WTC11 (cell line): ENCODE data around the gene FRMD6. TPM values are rescaled to one million over a fixed set of nuclear protein-coding genes. Genes with fewer than 3 reads are reported as not detected.

Experiments
- ATAC-seq: fragments of 200-7000 bp; cut with Tn5 transposase; 2 replicates; pipeline ENCODE4 v1.10.0; 2021; ENCODE audit warnings: mild to moderate bottlenecking, moderate library complexity
- CTCF ChIA-PET: fragments of 300-600 bp; sonication (Branson Sonifier 250); formaldehyde crosslinking; loops from one replicate; lab custom pipeline; 2021; ENCODE audit warnings: antibody characterized with exemption; lab: Charles Lee
- POLR2A ChIA-PET: fragments of 350-600 bp; sonication (Branson Sonifier 250); formaldehyde crosslinking; loops from one replicate; lab custom pipeline; 2021; ENCODE audit warnings: antibody characterized with exemption; lab: Charles Lee
- DNase-seq: peaks from one replicate; pipeline ENCODE4 v3.0.0; 2021; ENCODE audit warnings: low spot score
- H3K27ac Mint-ChIP-seq: 2 replicates; pipeline ENCODE4 v1.8.0; 2021; ENCODE audit warnings: mixed read lengths
- H3K27me3 Mint-ChIP-seq: 2 replicates; pipeline ENCODE4 v1.8.0; 2021; ENCODE audit warnings: low read depth, mild to moderate bottlenecking, moderate library complexity, mixed read lengths
- H3K36me3 Mint-ChIP-seq: 2 replicates; pipeline ENCODE4 v1.8.0; 2021; ENCODE audit warnings: mixed read lengths
- H3K4me1 Mint-ChIP-seq: 2 replicates; pipeline ENCODE4 v1.8.0; 2022; ENCODE audit warnings: mixed read lengths
- H3K4me3 Mint-ChIP-seq: 2 replicates; pipeline ENCODE4 v1.8.0; 2021; ENCODE audit warnings: mild to moderate bottlenecking, moderate library complexity, mixed read lengths
- H3K9me3 Mint-ChIP-seq: 2 replicates; pipeline ENCODE4 v1.8.0; 2021; ENCODE audit warnings: mixed read lengths
- GRHL2 ChIP-seq: fragments of 250-450 bp; sonication (Bioruptor Pico); IDR thresholded peaks from 2 replicates; pipeline ENCODE4 v1.8.0; 2022; ENCODE audit warnings: mild to moderate bottlenecking, moderate library complexity; ENCODE audit not compliant: insufficient replicate concordance, severe bottlenecking
- GTF2I ChIP-seq: fragments of 250-450 bp; sonication (Bioruptor Pico); conservative IDR thresholded peaks from 2 replicates; pipeline ENCODE4 v1.4.0; 2021; ENCODE audit warnings: mild to moderate bottlenecking
- IRF2 ChIP-seq: sonication (generic); formaldehyde crosslinking; IDR thresholded peaks from 2 replicates; pipeline ENCODE4 v1.8.0; 2022; ENCODE audit warnings: low read depth, missing genetic modification reagents, borderline replicate concordance
- MXD4 ChIP-seq: fragments of 250-450 bp; sonication (Bioruptor Pico); IDR thresholded peaks from 2 replicates; pipeline ENCODE4 v1.8.0; 2021; ENCODE audit warnings: mild to moderate bottlenecking, moderate library complexity, borderline replicate concordance
- MYBL2 ChIP-seq: sonication (generic); formaldehyde crosslinking; IDR thresholded peaks from 2 replicates; pipeline ENCODE4 v1.8.1; 2023; ENCODE audit warnings: mild to moderate bottlenecking, moderate library complexity, missing genetic modification reagents
- NFATC4 ChIP-seq: fragments of 250-450 bp; sonication (Bioruptor Pico); IDR thresholded peaks from 2 replicates; pipeline ENCODE4 v1.9.0; 2021; ENCODE audit warnings: mild to moderate bottlenecking
- NR2C2 ChIP-seq: sonication (generic); formaldehyde crosslinking; IDR thresholded peaks from 2 replicates; pipeline ENCODE4 v1.8.0; 2022; ENCODE audit warnings: mild to moderate bottlenecking, missing genetic modification reagents
- NR3C1 ChIP-seq: sonication (generic); formaldehyde crosslinking; conservative IDR thresholded peaks from 2 replicates; pipeline ENCODE4 v1.8.1; 2023; ENCODE audit warnings: low read depth, mild to moderate bottlenecking, missing genetic modification reagents
- RELA ChIP-seq: sonication (generic); formaldehyde crosslinking; IDR thresholded peaks from 2 replicates; pipeline ENCODE4 v1.8.1; 2022; ENCODE audit warnings: missing genetic modification reagents, mild to moderate bottlenecking, borderline replicate concordance
- TP53 ChIP-seq: sonication (generic); formaldehyde crosslinking; IDR thresholded peaks from 2 replicates; pipeline ENCODE4 v1.8.1; 2023; ENCODE audit warnings: mild to moderate bottlenecking, missing genetic modification reagents
- ZBTB21 ChIP-seq: sonication (generic); formaldehyde crosslinking; IDR thresholded peaks from 2 replicates; pipeline ENCODE4 v1.8.1; 2023; ENCODE audit warnings: mild to moderate bottlenecking, missing genetic modification reagents, borderline replicate concordance
- ZNF138 ChIP-seq: sonication (generic); formaldehyde crosslinking; conservative IDR thresholded peaks from 2 replicates; pipeline ENCODE4 v1.8.1; 2022; ENCODE audit warnings: mild to moderate bottlenecking, moderate library complexity, missing genetic modification reagents
- ZNF232 ChIP-seq: sonication (generic); formaldehyde crosslinking; IDR thresholded peaks from 2 replicates; pipeline ENCODE4 v1.8.0; 2022; ENCODE audit warnings: mild to moderate bottlenecking, missing genetic modification reagents
- ZNF671 ChIP-seq: fragments of 250-450 bp; sonication (Bioruptor Pico); IDR thresholded peaks from 2 replicates; pipeline ENCODE4 v1.8.0; 2021; ENCODE audit warnings: mild to moderate bottlenecking
- total RNA-seq: library from RNA; stranded (reverse); gene quantifications from 3 replicates; pipeline ENCODE4 v1.2.3, GENCODE V29; 2021
- TF ChIP-seq, protein P1 (sequence below): sonication (generic); formaldehyde crosslinking; IDR thresholded peaks from 2 replicates; pipeline ENCODE4 v1.8.0; 2022; ENCODE audit warnings: mild to moderate bottlenecking, missing genetic modification reagents
- TF ChIP-seq, protein P2 (sequence below): fragments of 250-450 bp; sonication (Bioruptor Pico); IDR thresholded peaks from 2 replicates; pipeline ENCODE4 v1.9.0; 2021; ENCODE audit warnings: moderate library complexity, mild to moderate bottlenecking, inconsistent platforms, borderline replicate concordance
- TF ChIP-seq, protein P3 (sequence below): sonication (generic); formaldehyde crosslinking; IDR thresholded peaks from 2 replicates; pipeline ENCODE4 v1.8.0; 2022; ENCODE audit warnings: missing genetic modification reagents
- TF ChIP-seq, protein P4 (sequence below): fragments of 250-450 bp; sonication (Bioruptor Pico); IDR thresholded peaks from 2 replicates; pipeline ENCODE4 v1.9.0; 2021; ENCODE audit warnings: mild to moderate bottlenecking
- TF ChIP-seq, protein P5 (sequence below): sonication (generic); formaldehyde crosslinking; conservative IDR thresholded peaks from 2 replicates; pipeline ENCODE4 v1.8.1; 2022; ENCODE audit warnings: mild to moderate bottlenecking, missing genetic modification reagents
- TF ChIP-seq, protein P6 (sequence below): fragments of 250-450 bp; sonication (Bioruptor Pico); IDR thresholded peaks from 2 replicates; pipeline ENCODE4 v1.8.0; 2021; ENCODE audit warnings: mild to moderate bottlenecking
- TF ChIP-seq, protein P7 (sequence below): sonication (generic); formaldehyde crosslinking; IDR thresholded peaks from 2 replicates; pipeline ENCODE4 v1.8.0; 2022; ENCODE audit warnings: mild to moderate bottlenecking, missing genetic modification reagents
- TF ChIP-seq, protein P8 (sequence below): sonication (generic); formaldehyde crosslinking; IDR thresholded peaks from 2 replicates; pipeline ENCODE4 v1.8.1; 2023; ENCODE audit warnings: mild to moderate bottlenecking, missing genetic modification reagents, borderline replicate concordance
- TF ChIP-seq, protein P9 (sequence below): sonication (generic); formaldehyde crosslinking; IDR thresholded peaks from 2 replicates; pipeline ENCODE4 v1.8.0; 2023; ENCODE audit warnings: missing genetic modification reagents

FRMD6 gene
- total RNA-seq, 1 experiment from 2014 or later, result 21.8 TPM

DNA sequence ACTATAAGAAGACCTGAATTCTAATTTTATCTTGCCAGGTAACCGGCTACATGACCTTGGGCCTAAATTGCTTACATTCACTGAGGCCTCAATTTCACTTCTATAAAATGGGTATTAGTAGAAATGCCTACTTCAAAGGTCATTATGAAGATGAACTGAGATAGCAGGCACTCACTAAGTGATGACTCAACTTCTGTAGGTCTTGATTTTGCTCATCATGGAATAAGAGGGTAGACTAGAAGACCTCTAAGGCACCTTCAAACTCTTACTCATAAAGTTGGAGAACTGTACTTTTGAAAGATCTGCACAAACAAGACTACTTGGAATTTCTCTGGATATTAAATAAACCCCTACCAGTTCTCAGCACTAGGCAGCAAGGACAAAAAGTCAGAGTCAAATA is 39.3 kb upstream of the FRMD6 start (continued):
- TF ChIP-seq NFATC4 (no peak), RELA (CRISPR knock-in tag) (no peak), GTF2I (CRISPR knock-in tag) (no peak), IRF2 (CRISPR knock-in tag) (no peak), ZBTB21 (CRISPR knock-in tag) (no peak), TP53 (no peak), ZNF138 (CRISPR knock-in tag) (no peak)
- TF ChIP-seq, protein P1, sequence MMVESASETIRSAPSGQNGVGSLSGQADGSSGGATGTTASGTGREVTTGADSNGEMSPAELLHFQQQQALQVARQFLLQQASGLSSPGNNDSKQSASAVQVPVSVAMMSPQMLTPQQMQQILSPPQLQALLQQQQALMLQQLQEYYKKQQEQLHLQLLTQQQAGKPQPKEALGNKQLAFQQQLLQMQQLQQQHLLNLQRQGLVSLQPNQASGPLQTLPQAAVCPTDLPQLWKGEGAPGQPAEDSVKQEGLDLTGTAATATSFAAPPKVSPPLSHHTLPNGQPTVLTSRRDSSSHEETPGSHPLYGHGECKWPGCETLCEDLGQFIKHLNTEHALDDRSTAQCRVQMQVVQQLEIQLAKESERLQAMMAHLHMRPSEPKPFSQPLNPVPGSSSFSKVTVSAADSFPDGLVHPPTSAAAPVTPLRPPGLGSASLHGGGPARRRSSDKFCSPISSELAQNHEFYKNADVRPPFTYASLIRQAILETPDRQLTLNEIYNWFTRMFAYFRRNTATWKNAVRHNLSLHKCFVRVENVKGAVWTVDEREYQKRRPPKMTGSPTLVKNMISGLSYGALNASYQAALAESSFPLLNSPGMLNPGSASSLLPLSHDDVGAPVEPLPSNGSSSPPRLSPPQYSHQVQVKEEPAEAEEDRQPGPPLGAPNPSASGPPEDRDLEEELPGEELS (CRISPR knock-in tag), result no peak
- TF ChIP-seq, protein P2, sequence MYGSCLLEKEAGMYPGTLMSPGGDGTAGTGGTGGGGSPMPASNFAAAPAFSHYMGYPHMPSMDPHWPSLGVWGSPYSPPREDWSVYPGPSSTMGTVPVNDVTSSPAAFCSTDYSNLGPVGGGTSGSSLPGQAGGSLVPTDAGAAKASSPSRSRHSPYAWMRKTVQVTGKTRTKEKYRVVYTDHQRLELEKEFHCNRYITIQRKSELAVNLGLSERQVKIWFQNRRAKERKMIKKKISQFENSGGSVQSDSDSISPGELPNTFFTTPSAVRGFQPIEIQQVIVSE (CRISPR knock-in tag), result no peak

DNA sequence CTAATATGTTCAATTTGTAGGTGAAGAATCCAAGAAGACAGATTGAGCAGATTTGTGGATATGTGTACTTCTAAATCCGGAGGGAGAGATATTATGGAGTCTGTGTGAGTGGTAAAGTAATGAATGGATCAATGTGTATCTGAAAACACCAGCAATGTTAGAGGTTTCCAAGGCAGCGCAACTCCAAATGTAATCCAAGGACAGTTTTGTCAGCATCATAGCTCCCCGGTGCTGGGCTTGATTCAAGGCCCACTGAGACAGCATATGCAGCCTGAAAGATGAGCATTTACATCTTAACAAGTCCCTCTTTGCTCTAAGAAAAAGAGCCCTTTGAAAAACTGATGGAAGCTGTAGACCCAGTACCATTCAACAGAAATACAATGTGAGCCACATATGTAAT is 38.3 kb upstream of the FRMD6 start:
- DNase-seq (no peak), ATAC-seq (no peak)
- Mint-ChIP-seq H3K36me3 (no peaks in the 10 kb centered on the region), H3K4me3 (no peak overlapping the region), H3K27me3 (no peaks in the 10 kb centered on the region), H3K4me1 (peaks cover 20% of the 10 kb centered on the region), H3K9me3 (no peaks in the 10 kb centered on the region), H3K27ac (no peak overlapping the region)
- ChIA-PET CTCF (no interaction called here), POLR2A (no interaction called here)
- TF ChIP-seq, protein P3, sequence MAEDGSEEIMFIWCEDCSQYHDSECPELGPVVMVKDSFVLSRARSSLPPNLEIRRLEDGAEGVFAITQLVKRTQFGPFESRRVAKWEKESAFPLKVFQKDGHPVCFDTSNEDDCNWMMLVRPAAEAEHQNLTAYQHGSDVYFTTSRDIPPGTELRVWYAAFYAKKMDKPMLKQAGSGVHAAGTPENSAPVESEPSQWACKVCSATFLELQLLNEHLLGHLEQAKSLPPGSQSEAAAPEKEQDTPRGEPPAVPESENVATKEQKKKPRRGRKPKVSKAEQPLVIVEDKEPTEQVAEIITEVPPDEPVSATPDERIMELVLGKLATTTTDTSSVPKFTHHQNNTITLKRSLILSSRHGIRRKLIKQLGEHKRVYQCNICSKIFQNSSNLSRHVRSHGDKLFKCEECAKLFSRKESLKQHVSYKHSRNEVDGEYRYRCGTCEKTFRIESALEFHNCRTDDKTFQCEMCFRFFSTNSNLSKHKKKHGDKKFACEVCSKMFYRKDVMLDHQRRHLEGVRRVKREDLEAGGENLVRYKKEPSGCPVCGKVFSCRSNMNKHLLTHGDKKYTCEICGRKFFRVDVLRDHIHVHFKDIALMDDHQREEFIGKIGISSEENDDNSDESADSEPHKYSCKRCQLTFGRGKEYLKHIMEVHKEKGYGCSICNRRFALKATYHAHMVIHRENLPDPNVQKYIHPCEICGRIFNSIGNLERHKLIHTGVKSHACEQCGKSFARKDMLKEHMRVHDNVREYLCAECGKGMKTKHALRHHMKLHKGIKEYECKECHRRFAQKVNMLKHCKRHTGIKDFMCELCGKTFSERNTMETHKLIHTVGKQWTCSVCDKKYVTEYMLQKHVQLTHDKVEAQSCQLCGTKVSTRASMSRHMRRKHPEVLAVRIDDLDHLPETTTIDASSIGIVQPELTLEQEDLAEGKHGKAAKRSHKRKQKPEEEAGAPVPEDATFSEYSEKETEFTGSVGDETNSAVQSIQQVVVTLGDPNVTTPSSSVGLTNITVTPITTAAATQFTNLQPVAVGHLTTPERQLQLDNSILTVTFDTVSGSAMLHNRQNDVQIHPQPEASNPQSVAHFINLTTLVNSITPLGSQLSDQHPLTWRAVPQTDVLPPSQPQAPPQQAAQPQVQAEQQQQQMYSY (CRISPR knock-in tag), result no peak
- TF ChIP-seq MXD4 (no peak), NR2C2 (no peak), NFATC4 (no peak), NR3C1 (CRISPR knock-in tag) (no peak), MYBL2 (CRISPR knock-in tag) (no peak), ZNF232 (no peak), GRHL2 (CRISPR knock-in tag) (no peak), ZNF671 (CRISPR knock-in tag) (no peak)
- TF ChIP-seq, protein P4, sequence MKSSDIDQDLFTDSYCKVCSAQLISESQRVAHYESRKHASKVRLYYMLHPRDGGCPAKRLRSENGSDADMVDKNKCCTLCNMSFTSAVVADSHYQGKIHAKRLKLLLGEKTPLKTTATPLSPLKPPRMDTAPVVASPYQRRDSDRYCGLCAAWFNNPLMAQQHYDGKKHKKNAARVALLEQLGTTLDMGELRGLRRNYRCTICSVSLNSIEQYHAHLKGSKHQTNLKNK (CRISPR knock-in tag), result no peak
- TF ChIP-seq, protein P5, sequence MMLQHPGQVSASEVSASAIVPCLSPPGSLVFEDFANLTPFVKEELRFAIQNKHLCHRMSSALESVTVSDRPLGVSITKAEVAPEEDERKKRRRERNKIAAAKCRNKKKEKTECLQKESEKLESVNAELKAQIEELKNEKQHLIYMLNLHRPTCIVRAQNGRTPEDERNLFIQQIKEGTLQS (CRISPR knock-in tag), result no peak
- TF ChIP-seq, protein P6, sequence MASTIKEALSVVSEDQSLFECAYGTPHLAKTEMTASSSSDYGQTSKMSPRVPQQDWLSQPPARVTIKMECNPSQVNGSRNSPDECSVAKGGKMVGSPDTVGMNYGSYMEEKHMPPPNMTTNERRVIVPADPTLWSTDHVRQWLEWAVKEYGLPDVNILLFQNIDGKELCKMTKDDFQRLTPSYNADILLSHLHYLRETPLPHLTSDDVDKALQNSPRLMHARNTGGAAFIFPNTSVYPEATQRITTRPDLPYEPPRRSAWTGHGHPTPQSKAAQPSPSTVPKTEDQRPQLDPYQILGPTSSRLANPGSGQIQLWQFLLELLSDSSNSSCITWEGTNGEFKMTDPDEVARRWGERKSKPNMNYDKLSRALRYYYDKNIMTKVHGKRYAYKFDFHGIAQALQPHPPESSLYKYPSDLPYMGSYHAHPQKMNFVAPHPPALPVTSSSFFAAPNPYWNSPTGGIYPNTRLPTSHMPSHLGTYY (CRISPR knock-in tag), result no peak
- TF ChIP-seq, protein P7, sequence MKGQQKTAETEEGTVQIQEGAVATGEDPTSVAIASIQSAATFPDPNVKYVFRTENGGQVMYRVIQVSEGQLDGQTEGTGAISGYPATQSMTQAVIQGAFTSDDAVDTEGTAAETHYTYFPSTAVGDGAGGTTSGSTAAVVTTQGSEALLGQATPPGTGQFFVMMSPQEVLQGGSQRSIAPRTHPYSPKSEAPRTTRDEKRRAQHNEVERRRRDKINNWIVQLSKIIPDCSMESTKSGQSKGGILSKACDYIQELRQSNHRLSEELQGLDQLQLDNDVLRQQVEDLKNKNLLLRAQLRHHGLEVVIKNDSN (CRISPR knock-in tag), result no peak
- TF ChIP-seq, protein P8, sequence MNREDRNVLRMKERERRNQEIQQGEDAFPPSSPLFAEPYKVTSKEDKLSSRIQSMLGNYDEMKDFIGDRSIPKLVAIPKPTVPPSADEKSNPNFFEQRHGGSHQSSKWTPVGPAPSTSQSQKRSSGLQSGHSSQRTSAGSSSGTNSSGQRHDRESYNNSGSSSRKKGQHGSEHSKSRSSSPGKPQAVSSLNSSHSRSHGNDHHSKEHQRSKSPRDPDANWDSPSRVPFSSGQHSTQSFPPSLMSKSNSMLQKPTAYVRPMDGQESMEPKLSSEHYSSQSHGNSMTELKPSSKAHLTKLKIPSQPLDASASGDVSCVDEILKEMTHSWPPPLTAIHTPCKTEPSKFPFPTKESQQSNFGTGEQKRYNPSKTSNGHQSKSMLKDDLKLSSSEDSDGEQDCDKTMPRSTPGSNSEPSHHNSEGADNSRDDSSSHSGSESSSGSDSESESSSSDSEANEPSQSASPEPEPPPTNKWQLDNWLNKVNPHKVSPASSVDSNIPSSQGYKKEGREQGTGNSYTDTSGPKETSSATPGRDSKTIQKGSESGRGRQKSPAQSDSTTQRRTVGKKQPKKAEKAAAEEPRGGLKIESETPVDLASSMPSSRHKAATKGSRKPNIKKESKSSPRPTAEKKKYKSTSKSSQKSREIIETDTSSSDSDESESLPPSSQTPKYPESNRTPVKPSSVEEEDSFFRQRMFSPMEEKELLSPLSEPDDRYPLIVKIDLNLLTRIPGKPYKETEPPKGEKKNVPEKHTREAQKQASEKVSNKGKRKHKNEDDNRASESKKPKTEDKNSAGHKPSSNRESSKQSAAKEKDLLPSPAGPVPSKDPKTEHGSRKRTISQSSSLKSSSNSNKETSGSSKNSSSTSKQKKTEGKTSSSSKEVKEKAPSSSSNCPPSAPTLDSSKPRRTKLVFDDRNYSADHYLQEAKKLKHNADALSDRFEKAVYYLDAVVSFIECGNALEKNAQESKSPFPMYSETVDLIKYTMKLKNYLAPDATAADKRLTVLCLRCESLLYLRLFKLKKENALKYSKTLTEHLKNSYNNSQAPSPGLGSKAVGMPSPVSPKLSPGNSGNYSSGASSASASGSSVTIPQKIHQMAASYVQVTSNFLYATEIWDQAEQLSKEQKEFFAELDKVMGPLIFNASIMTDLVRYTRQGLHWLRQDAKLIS (CRISPR knock-in tag), result no peak
- TF ChIP-seq, protein P9, sequence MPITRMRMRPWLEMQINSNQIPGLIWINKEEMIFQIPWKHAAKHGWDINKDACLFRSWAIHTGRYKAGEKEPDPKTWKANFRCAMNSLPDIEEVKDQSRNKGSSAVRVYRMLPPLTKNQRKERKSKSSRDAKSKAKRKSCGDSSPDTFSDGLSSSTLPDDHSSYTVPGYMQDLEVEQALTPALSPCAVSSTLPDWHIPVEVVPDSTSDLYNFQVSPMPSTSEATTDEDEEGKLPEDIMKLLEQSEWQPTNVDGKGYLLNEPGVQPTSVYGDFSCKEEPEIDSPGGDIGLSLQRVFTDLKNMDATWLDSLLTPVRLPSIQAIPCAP (CRISPR knock-in tag), result no peak
